ENCODE data around the gene NPHS1.

GRCh38 chr19:35805526-35806102 is 46.7 kb downstream of the NPHS1 start:
- TF ChIP-seq CTCF (IDR thresholded peaks at IDR 0.05) (no peak), POLR2A (IDR thresholded peaks at IDR 0.05) (no peak)

Measured in testis (tissue), 2 donors.